ENCODE data around the gene ATP6V1B1.

The ATP6V1B1 gene

DNA sequence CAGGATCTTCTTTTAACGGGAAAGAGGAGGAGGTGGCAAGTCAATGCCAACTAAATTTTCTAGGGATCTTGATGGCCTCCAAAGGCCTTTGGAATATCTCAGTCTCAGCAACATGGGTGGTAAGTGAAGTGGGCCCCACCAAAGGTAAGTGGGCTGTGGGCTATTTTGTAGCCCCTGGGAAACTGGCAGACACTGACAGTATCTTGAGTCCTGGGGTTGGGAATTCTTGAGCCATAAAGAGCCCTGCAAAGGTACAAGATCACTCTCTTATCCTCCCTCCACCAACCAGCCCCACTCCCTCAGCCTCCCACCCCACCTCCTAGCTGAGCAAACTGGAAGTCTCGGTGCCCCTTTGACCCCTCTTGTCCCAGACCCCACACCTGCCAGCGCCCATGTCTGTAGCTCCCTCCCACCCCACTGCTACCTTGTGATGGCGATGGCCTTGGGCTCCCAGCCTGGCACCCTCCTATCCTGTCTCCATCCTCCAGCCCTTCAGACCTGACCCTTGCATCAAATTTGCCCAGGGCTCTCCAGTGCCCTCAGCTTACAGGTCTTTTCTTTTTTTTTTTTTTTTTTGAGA is 8.5 kb downstream of the ATP6V1B1 start:
- DNase-seq (ENCODE audit: low spot score): no peak

DNA sequence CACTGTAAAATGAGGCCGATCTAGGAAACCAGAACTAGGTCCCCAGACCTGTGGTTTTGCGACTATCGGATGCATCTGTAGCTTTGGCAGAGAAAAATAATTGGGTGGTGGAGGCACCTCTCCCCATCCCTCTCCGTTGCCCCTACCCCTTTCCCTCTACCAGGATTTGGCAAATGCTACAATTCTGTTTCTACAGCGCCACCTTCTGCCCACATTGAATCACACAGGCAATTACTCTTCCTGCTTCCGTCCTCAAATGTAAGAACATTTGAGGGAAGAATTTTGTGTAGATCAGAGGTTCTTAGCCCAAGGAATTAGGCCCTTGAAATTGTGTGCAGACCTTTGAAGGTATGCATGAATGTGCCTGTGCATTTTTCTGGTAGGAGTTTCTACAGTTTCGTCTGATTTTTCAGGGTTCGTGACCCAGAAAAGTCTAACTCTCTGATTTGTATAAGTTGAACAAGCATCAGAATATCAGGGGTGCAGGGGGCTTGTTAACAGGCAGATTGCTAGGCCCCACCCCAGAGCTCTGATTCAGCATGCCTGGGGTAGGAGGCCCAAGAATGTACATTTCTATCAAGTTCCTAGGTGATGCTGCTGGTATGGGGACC is 11.2 kb downstream of the ATP6V1B1 start:
- DNase-seq (ENCODE audit: low spot score): peak; percentile 46

DNA sequence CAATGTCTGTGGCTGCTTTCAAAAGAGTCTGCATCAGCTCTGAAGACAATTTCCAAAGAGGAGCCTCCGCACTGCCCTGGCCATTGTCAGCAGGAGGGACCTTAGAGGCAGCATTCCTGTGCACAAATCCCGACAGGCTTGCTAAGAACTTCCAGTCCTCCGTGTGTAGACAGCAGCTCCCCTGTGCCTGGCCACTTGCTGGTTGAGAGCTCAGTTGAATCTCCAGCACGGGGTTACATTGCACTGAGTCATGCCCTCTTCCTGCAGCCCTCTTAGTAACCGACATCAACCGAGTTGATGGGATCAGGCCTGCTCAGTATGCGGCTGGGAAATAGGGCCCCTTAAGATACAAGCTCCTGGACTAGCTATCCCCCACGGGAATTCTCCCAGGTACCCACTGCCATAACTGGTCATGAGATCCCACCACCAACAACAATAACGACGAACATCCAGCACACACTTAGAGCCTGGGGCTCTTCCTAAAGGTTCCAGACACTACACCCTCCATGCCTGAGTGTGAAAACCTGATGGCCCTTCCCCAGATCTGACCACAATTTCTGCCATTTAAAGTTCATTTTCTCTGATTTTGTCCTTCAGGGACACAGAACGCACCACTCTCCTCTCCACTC is 12.0 kb downstream of the ATP6V1B1 start:
- DNase-seq (ENCODE audit: low spot score): no peak

DNA sequence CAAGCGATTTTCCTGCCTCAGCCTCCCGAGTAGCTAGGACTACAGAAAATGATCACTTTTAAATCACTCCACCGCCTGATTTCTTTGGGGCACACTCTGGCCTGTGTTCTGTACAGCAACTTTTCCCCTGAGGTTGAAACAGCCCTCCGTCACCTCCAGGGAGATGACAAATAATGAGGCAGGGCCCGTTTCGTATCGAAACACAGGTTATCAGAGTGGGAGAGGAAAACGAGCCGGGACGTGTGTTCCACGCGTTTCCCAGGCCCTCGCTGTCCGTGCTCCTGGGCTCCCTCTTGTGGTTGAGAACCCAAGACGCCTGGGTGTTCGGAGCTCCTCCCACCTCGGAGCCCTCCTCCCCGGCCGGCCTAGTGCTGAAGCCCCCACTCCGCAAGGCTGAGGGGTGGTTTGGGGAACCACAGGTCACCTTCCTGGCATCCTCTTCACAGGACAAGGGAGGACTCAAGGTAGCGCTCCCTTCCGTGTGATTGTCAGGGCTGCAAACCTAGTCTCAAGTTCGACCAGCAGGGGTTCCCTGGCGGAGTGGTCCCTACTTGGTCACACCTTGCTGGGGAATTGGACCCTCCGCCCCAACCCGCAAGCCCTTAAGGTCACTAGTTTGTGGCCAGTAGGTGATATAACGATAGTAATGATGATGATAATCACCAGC is 12.8 kb downstream of the ATP6V1B1 start:
- peak; percentile 76 for DNase-seq (ENCODE audit: low spot score)

DNA sequence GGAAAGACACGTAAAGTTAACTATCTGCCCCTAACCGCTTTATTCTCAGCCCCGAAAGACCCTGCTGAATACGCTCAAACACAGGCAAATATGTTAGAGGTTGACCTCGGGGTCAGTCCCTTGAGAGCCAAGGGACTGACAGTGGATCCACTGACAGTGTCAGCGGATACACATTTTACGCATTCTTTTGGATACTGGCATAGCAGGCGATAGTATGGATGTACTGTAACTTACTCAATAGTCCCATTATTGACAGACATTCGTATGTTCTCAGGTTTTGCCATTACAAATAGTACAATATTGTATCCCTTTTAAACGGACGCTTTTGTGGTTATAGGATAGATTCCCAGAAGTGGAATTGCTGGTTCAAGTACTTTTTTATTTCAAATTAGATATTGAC is 13.4 kb downstream of the ATP6V1B1 start:
- DNase-seq (ENCODE audit: low spot score): no peak

DNA sequence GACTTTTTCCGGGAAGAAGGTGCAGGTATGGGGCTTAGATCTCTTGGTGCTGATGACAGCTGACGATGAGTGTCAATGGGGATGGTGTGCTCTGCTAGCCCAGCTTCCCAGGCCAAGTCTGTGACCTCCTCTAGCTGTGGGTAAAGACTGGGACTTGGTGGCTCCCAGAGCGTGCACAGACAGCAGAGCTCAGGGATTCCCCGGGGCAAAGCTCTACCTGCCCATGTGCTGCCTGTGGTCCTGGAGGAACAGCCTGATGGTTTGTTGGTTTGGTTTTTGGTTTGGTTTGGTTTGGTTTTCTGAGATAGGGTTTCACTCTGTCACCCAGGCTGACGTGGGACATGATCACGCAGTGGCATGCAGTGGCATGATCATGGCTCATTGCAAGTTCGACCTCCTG is 19.2 kb downstream of the ATP6V1B1 start:
- DNase-seq (ENCODE audit: low spot score): no peak

DNA sequence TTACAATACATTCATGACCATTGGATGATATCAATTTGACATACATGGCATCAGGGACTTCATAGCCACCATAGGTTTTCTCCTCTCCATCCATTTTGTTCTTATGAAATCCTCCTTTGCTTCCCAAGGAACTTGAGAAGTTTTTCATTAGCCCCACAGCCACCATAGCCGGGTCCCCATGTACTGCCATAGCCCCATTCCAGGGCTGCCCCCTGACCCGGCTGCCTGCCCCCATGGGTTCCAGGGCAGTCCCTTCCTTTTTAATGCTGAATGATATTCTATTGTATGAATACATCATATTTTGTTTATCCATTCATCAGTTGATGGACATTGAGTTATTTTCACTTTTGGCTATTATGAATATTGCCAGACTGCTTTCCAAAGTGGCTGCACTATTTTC is 20.4 kb downstream of the ATP6V1B1 start:
- no peak for DNase-seq (ENCODE audit: low spot score)

DNA sequence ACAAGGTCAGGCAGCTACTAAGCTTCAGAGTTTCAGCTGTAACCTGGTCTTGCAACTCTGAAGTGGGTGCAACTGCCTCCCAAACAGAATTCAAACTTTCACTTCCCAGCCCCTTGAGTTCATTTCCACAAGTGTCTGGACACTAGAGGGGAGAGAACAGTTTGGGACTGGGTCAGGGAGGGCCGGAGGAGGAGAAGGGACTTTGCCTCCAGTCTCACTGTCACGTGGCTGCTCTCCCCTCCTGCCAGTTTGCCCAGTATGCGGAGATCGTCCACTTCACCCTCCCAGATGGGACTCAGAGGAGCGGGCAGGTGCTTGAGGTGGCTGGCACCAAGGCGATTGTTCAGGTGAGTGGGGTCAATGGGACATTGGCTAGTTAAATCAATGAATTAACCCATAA is 22.1 kb downstream of the ATP6V1B1 start:
- no peak for DNase-seq (ENCODE audit: low spot score)

DNA sequence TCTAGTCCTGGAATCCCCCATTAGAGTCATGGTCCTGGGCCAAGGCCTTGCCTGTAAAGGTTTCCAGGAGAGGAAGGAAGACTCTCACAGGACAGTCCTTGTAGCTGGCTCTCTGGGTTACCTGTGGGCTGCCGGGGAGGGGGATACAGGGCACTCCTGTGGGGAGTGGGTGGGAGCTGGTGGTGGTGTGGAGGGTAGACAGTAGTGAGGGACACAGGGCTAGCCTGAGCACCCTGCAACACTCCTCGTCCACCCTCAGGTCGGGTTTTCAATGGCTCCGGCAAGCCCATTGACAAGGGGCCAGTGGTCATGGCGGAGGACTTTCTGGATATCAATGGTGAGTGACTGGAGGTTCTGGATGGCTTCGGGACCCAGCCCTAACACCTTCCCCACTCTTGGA is 23.1 kb downstream of the ATP6V1B1 start:
- DNase-seq (ENCODE audit: low spot score): no peak

DNA sequence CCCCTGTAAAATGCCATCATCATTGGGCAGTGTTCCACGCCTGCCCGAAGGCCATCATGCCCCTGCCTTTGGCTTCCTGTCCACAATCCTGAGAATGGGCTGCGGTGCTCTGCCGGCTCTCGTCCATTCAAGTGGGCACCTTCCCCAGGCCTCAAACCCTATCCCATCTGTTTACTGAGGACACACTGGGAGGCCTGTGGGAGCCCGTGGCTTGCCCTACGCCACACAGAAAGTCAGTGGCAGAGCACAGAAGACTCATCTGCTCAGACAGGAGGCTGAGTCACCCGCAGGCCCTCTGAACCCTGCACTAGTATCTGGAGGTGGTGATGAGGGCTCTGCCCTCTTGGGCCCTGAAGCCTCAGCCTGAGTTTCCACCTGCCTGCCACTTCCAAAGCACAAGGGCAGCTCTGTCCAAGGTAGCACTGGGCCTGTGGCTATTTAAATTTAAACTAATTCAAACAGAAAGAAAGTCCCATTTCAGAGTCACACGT is 23.6 kb downstream of the ATP6V1B1 start:
- DNase-seq (ENCODE audit: low spot score): no peak

DNA sequence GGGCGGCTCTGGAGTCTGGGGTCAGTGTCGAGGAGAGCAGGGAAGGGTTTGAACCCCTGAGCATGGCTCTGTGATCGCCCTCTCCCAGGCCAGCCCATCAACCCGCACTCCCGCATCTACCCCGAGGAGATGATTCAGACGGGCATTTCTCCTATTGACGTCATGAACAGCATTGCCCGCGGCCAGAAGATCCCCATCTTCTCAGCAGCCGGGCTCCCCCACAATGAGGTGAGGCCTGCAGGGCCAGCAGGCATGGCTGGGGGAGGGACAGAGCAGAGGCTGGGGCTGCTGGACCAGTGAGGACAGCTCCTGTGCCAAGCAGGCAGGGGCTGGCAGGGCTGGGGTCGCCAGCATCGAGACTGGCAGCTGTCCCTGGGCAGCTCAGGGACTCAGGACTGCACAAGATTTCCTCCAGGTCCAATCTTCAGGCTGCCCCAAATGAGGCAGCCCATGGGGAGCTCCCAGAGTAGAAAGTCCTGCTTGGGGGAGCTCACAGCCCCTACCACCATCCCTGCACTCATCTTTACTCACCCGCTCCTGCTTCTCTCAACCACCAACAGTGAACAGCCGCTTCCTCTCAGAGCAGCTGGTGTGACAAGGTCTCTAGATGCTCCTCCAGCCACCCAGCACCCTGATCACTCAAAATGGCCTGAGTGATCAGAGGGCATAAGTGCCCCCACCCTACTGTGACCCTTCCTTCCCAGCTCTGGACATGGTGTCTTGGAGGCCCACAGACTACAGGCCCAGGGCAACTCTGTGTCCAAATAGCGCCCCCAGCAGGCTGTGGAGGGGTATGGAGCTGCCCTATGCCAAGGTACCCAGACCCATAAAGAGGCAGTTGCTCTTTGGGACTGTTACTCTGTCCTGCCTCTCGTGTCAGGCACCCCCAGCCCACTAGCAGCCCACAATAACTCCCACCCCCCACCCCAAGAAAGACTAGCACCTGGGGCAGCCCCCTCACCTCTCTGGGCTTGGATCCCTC is 24.4 kb downstream of the ATP6V1B1 start:
- DNase-seq (ENCODE audit: low spot score): no peak

DNA sequence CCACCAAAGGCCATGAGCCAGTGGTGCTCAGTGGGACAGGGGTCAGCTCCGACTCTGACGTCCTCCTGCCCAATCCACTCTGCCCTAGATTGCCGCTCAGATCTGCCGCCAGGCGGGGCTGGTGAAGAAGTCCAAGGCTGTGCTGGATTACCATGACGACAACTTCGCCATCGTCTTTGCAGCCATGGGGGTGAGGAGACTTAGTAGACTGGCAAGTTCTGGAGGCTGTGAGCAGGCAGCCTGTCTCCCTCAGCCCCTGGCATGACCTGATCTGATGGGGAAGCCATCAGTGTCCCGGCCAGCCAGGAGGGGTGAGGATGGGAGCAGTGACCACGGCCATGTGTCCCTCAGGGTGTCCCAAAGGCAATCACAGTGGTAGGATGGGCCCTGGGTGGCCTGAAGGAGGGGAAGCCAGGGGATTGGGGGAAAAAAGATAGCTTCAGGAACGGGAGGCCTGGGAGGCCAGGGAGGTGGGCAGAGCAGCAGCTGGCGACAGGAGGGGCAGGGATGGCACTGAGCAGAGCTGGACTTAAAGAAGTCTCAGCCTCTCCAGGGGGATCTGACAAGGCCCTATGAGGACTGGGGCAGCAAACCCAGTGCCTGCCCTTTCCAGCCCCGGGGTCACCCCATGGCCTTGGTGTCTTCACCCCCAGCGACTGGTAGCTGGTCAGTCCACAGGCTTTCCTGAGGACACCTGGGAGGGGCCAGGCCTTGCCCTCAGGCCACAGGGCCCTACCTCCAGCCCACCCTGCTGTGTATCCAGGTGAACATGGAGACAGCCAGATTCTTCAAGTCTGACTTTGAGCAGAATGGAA is 25.3 kb downstream of the ATP6V1B1 start:
- no peak for DNase-seq (ENCODE audit: low spot score)

DNA sequence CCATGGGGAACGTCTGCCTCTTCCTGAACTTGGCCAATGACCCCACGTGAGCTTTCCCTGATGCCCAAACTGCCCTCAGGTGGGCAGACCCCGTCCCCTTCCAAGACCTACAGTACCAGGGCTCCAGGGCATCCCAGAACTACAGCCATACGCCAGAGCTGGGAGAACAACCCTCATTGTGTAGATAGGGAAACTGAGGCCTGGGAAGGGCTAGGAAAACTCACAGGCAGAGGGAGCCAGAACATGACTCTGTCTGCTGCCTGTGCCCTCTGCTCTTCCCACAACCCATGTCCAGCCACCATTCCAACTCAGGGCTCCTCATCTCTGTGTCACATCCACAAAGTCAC is 25.9 kb downstream of the ATP6V1B1 start:
- DNase-seq (ENCODE audit: low spot score): no peak

DNA sequence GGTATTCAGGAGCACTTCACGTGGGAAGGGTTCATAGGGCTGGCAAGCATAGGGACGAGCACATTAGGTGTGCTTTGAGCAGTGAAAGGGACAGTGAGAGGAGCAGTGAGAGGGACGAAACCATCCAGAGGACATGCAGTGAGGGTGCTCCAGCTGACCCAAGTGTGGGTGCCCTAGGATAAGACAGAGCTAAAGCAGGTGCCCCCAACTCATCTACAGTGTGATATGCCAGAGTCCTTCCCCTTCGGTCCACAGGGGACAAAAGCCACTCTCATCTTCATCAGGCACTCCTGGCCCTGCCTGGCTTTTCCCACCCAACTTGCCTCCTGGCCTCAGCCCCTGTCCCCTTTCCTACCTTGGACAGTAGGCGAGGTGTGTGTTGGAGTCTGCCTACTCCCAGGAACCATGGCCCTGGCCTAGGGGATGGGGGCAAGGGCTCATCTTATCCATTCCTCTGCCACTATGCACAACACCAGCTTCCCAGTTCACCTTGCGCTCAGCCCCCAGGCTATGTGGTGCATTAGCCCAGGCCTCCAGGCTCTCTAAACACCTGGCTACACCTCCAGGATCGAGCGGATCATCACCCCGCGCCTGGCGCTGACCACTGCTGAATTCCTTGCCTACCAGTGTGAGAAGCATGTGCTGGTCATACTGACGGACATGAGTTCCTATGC is 26.6 kb downstream of the ATP6V1B1 start:
- DNase-seq (ENCODE audit: low spot score): no peak

DNA sequence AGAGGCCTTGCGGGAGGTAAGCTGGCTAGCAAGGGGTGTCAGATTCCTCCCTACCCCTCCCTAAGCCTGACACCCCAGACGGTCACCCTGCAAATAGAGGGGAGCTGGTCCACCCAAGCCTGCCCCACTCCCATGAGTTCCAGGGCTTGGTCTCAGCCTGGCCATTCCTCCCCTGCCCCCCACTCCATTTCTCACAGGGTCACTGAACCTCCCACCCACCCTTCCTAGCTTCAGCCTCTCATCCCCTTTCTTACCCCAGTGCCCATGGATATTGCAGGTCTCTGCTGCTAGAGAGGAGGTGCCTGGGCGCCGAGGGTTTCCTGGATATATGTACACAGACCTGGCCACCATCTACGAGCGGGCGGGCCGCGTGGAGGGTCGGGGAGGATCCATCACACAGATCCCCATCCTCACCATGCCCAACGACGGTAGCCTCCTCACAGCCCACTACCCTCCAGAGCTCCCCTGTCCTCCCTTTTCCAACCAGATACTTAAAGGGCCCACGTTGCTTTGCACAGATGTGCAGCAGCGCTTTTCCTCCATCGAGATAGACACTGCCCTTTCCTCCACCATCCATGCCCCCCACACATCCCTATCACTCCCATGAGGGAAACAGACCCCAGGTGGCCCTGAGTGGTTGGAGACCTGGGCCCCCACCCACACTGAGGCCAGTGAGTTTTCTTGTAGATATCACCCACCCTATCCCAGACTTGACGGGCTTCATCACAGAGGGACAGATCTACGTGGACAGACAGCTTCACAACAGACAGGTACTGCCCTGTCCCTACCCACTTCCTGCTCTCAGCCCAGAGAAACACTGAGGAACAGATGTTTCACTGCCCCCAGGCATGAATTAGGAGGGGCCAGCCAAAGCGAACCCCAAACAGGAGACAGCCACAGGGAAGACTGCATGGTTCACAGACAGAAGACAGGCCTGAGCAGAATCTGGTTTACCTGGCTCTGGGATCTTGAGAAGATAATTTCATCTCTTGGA is 27.5 kb downstream of the ATP6V1B1 start:
- no peak for DNase-seq (ENCODE audit: low spot score)

DNA sequence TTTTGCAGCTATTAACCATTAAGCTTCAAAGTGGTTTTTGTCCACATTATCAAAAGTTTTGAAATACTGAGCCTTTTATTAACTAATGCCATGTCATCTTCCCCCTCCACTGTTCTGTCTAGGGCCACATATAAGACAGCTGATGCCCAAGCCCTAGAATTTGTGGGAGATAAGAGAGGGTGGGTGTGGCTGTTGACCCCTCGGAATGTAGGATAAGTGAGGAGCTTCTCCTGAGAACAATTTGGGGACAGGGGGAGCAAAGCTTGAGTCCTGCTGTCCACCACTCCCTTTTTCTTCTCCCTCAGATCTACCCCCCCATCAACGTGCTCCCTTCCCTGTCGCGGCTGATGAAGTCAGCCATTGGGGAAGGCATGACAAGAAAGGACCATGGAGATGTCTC is 28.4 kb downstream of the ATP6V1B1 start:
- no peak for DNase-seq (ENCODE audit: low spot score)

DNA sequence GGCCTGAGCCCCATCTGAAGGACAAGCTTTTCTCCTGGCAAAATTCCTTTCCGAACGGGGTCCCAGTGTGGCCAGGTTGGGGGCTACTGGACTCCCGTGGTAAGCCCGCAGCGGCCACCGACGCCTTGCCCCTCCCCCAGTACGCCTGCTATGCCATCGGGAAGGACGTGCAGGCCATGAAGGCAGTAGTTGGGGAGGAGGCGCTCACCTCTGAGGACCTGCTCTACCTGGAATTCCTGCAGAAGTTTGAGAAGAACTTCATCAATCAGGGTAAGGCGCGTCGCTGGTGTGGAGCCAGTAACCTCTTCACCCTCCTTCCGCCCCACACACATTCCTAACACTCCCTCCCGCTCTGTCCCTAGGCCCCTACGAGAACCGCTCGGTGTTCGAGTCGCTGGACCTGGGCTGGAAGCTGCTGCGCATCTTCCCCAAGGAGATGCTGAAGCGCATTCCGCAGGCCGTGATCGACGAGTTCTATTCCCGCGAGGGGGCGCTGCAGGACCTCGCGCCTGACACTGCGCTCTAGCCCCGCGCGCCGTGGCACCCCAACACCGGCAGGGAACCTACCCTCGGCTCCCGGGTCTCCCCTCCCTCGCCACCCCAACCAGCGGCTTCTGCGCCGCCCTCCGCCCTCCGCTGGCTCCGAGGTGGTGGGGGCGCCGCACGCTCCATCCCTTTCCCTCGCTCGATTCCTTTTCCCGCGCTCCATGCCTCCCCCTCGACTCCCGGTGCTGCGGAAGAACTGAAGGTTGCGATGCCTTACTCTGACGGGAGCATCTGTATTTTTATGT is 29.1 kb downstream of the ATP6V1B1 start:
- DNase-seq (ENCODE audit: low spot score): peak; percentile 82

DNA sequence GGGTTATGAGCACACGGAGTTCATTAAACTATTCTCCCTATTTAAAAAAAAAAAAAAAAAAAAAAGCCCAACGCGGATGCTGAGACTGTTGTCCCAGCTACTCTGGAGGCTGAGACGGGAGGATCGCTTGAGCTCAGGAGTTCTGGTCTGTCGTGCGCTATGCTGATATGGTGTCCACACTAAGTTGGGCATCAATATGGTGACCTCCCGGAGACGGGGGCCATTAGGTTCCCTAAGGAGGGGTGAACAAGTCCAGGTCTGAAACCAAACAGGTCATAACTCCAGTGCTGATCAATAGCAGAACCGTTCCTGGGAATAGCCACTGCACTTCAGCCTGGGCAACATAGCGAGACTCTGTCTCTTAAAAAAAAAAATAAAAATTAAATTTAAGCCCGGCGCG is 29.8 kb downstream of the ATP6V1B1 start:
- DNase-seq (ENCODE audit: low spot score): no peak

DNA sequence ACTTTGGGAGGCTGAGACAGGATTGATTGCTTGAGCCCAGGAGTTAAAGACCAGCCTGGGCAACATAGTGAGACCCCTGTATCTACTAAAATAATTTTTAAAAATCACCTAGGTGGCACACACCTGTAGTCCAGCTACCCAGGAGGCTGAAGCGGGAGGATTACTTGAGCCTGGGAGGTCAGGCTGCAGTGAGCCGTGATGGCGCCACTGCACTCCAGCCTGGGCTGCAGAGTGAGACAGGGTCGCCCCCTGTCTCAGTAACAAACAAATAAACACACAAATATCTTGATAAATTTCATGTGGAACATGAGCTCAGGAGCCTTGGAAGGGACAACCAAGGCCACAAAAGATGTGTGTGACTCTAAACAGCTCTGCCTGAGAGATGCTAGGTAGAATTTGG is 31.0 kb downstream of the ATP6V1B1 start:
- DNase-seq (ENCODE audit: low spot score): no peak

All from CD4-positive, alpha-beta T cell treated with Interleukin-2 at 100 ng/mL for 4 hours (primary cell).